ENCODE data around the gene NID2.

DNA sequence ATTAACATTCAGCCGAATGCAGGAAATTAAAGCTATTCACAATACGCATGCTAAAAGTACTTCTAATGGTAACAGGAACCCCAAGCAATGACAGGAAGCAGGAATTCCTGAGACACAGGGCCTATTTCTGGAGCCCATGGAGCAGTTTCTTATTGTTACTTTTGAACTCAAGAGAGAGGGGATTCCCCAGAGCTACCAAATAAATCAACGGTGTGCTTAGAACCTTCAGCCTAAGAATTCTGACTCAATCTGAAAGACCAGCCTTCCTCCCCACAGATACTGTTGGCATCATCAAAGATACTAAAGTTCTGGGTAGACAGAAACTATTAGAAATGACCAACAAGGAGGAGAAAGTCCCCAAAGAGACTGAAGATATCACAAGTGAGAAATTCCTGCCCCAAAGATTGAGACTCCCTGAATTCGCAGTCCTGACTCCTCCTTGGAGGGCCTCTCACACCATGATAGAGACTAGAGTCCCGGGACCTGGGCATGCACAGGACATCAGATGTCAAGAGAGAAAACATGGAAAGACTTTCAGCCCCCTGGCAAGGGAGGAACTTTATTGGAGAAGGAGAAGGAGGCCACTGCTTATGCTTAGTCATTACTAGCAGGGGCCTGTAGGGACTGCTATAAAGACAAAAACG is 46.8 kb downstream of the NID2 start:
- no peak for TF ChIP-seq POLR2A (IDR thresholded peaks at IDR 0.05; ENCODE audit: low read depth, low read length)
- no peak for TF ChIP-seq TAF1 (IDR thresholded peaks at IDR 0.05; ENCODE audit: low read depth, low read length)
- TF ChIP-seq POLR2AphosphoS5 (IDR thresholded peaks at IDR 0.05; ENCODE audit: low read depth, low read length): no peak
- TF ChIP-seq PAX5 (IDR thresholded peaks at IDR 0.05; ENCODE audit: insufficient read depth, low read length, severe bottlenecking): no peak
- no peak for TF ChIP-seq SPI1 (IDR thresholded peaks at IDR 0.05; ENCODE audit: low read depth, low read length)
- no peak for TF ChIP-seq POU2F2 (IDR thresholded peaks at IDR 0.05; ENCODE audit: low read depth, low read length)

Data from GM12891 (cell line).